Spleen (tissue), 7 donors: ENCODE data around the gene TENM4.

Experiments used
- CTCF ChIP-seq, 11 experiments: fragments of 200-600 bp in 7 of 11; fragments of 450-650 bp in 4 of 11; sonication (generic) in 4 of 11; IDR thresholded peaks in 8 of 11; conservative IDR thresholded peaks in 3 of 11; 1 replicate in 7 of 11; 2 replicates in 4 of 11; pipeline versions ENCODE4 v1.4.0 to v1.8.0; 2016 to 2021; ENCODE audit warnings: antibody characterized with exemption in 11 of 11, inconsistent platforms in 4 of 11, mild to moderate bottlenecking in 1 of 11
- POLR2A ChIP-seq, 3 donors: fragments of 450-650 bp; IDR thresholded peaks; one replicate each; pipeline ENCODE4 v1.5.1; 2017; ENCODE audit warnings: antibody characterized with exemption in 3 of 3, mild to moderate bottlenecking in 1 of 3
- POLR2AphosphoS5 ChIP-seq, 3 donors: sonication (generic); formaldehyde crosslinking; IDR thresholded peaks; one replicate each; pipeline ENCODE4 v1.5.1; 2017; ENCODE audit warnings: antibody characterized with exemption in 3 of 3
- donor health status: DM: no; HTN: no; CAD: no; lungs with moderate emphysema.
- donor health status: DM: no; HTN: no; CAD: no.
- donor health status: DM: no; HTN: no; CAD: no.

DNA sequence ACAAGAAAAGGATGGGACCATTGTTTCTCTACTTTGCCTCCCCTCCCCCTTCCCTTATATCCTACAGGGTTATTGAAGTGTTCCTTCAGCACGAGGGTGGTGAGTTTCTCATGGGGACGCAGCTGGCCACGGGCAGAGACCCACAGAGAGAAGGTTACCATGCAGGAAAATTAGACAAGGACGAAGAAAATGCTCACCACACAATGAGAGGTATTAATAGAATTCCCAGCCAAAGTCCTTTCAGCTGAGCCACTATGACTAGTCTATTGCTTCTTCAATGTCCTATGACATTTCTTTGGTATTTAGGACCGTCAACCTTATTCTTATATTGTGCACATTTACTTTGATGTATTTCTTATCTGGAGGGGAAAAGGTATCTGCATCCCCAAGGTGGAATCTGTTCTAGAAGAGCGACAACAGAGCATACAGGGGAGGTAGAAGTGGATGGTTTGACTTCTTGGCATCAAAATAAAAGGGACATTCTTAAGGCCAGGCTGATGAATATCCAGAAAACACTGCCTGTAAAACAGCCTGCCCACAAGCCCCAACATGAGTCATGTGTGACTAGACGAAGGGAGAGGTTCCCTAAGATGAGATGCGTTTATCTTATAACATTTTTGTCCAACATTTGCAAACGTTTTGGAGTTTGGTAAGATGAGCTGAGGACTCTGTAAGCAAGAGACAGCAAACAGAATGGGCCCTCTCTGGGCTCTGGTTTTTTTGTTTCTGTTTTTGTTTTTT lies 656.3 kb downstream of the TENM4 start:
- TF ChIP-seq CTCF (IDR thresholded peaks at IDR 0.05 in 8 of 11, conservative IDR thresholded peaks at IDR 0.05 in 3 of 11) = no peak
- TF ChIP-seq POLR2A (IDR thresholded peaks at IDR 0.05) = no peak
- TF ChIP-seq POLR2AphosphoS5 (IDR thresholded peaks at IDR 0.05) = no peak
